Sigmoid colon (tissue), 7 donors: Measurements from ENCODE around the gene SOX15. TPM values are rescaled to one million over a fixed set of nuclear protein-coding genes. Genes with fewer than 3 reads are reported as not detected.

Experiments used
- DNase-seq: peaks from one replicate; pipeline ENCODE4 v3.0.0-alpha.2; 2019
- H3K27ac ChIP-seq, 4 donors: fragments of 200-600 bp; sonication (generic); one replicate each; pipeline ENCODE4 v1.5.1; 2016 to 2019; ENCODE audit warnings: mild to moderate bottlenecking in 1 of 4
- H3K27me3 ChIP-seq, 3 donors: fragments of 200-600 bp; sonication (generic); one replicate each; pipeline ENCODE4 v1.5.1; 2019; ENCODE audit warnings: mild to moderate bottlenecking in 1 of 3
- H3K36me3 ChIP-seq, 4 donors: fragments of 200-600 bp; sonication (generic); one replicate each; pipeline ENCODE4 v1.5.1; 2016 to 2019
- H3K4me1 ChIP-seq, 4 donors: fragments of 200-600 bp; sonication (generic); one replicate each; pipeline ENCODE4 v1.5.1; 2017 to 2019
- H3K4me3 ChIP-seq, 4 donors: fragments of 200-600 bp; sonication (generic); one replicate each; pipeline ENCODE4 v1.5.1; 2017 to 2019; ENCODE audit warnings: mild to moderate bottlenecking in 2 of 4, moderate library complexity in 1 of 4
- H3K9me3 ChIP-seq, 4 donors: fragments of 200-600 bp in 3 of 4; sonication (generic) in 3 of 4; one replicate each; pipeline versions ENCODE4 v1.5.1 to v1.6.1; 2013 to 2019
- CTCF ChIP-seq, 4 experiments: fragments of 450-650 bp in 3 of 4; fragments of 200-600 bp in 1 of 4; IDR thresholded peaks; one replicate each; pipeline ENCODE4 v1.5.1; 2016 to 2019; ENCODE audit warnings: antibody characterized with exemption in 4 of 4, mild to moderate bottlenecking in 3 of 4, moderate library complexity in 2 of 4
- EP300 ChIP-seq, 4 donors: sonication (generic); formaldehyde crosslinking; IDR thresholded peaks; one replicate each; pipeline ENCODE4 v1.6.1; 2017; ENCODE audit warnings: antibody characterized with exemption in 4 of 4
- POLR2A ChIP-seq, 2 donors: fragments of 450-650 bp; IDR thresholded peaks; one replicate each; pipeline ENCODE4 v1.6.1; 2016; ENCODE audit warnings: antibody characterized with exemption in 2 of 2, mild to moderate bottlenecking in 2 of 2, moderate library complexity in 2 of 2
- POLR2AphosphoS5 ChIP-seq, 4 donors: sonication (generic); formaldehyde crosslinking; IDR thresholded peaks; one replicate each; pipeline ENCODE4 v1.6.1; 2017; ENCODE audit warnings: antibody characterized with exemption in 4 of 4
- WGBS, 2 donors: extraction: QIAGEN DNeasy Blood & Tissue Kit; methylation state at CpG; one replicate each; pipeline ENCODE4 v1.1.7; 2013; 5-methylcytosine and 5-hydroxymethylcytosine counted together
- intact Hi-C: fragments of 100-400 bp; cut with DNase I; formaldehyde crosslinking; loops from one replicate; pipeline ENCODE4 v1.15.1; 2023
- polyA plus RNA-seq, 3 donors: library from polyadenylated mRNA; stranded (reverse); fragments of 200-250 nt; gene quantifications; one replicate each; pipeline ENCODE4 v1.2.3, GENCODE V29; 2013
- total RNA-seq, 4 donors: library from RNA; depleted of rRNA; stranded (reverse); fragments of >200 nt; gene quantifications; one replicate each; pipeline ENCODE4 v1.1.0, GENCODE V29; 2016
- donor health status: healthy with polysubstance abuse.
- donor health status: Bipolar disorder and iron deficiency.
- donor health status: healthy.

Gene SOX15
- total and polyA plus RNA-seq, 7 donors = 1.2 to 15.3 (median 4.8) TPM; not detected in 1

- H3K4me1 ChIP-seq = peaks cover 0 to 68% (median 60%) of the 10 kb centered on the region in 4 donors
- DNase-seq = peak; percentile 90
- WGBS, 2 donors = 9 to 18% methylated on average over 7 of the region's 7 CpGs
- intact Hi-C loops = no loop called here
- H3K27me3 ChIP-seq = no peaks in the 10 kb centered on the region
- H3K27ac ChIP-seq = peak within 1 kb of the TSS; percentile 91 to 92 (median 92)
- TF ChIP-seq POLR2AphosphoS5 (IDR thresholded peaks at IDR 0.05) (peak; percentile 47 to 80 (median 69)), EP300 (IDR thresholded peaks at IDR 0.05) (no peak), POLR2A (IDR thresholded peaks at IDR 0.05) (peak; percentile 31 to 46)
- H3K36me3 ChIP-seq = peaks cover 45 to 50% (median 48%) of the 10 kb centered on the region in 4 donors
- H3K4me3 ChIP-seq = peak within 1 kb of the TSS in 3 of 4 donors; percentile 14 to 40 (median 28)
- no peaks in the 10 kb centered on the region for H3K9me3 ChIP-seq
These were observed 10.7 kb downstream of the SOX15 start, which contains the start of gene CD68 for GRCh38 chr17:7579001-7579833. TSS of gene CD68 (plus strand) at chr17:7579638. CDS start at chr17:7579678, 40 bp downstream.

GRCh38 chr17:7577327-7578199, 12.3 kb downstream of the SOX15 start:
- intact Hi-C loops = no loop called here

GRCh38 chr17:7576432-7576937, 13.4 kb downstream of the SOX15 start:
- Histone ChIP-seq H3K9me3 (no peaks in the 10 kb centered on the region), H3K4me1 (peaks cover 0 to 59% (median 52%) of the 10 kb centered on the region in 4 donors), H3K36me3 (peaks cover 47 to 54% (median 50%) of the 10 kb centered on the region in 4 donors), H3K27ac (peak overlapping the region in 1 of 4 donors; percentile 97), H3K4me3 (no peak overlapping the region), H3K27me3 (no peaks in the 10 kb centered on the region)
- no peak for DNase-seq
- WGBS, 2 donors = 83 to 87% methylated on average over 14 of the region's 14 CpGs
- intact Hi-C loops = no loop called here
- no peak for TF ChIP-seq EP300 (IDR thresholded peaks at IDR 0.05)
- no peak for TF ChIP-seq POLR2A (IDR thresholded peaks at IDR 0.05)
- TF ChIP-seq CTCF (IDR thresholded peaks at IDR 0.05) = no peak
- no peak for TF ChIP-seq POLR2AphosphoS5 (IDR thresholded peaks at IDR 0.05)

More at GRCh38 chr17:7577327-7578199, 12.3 kb downstream of the SOX15 start:
- Histone ChIP-seq H3K9me3 (no peaks in the 10 kb centered on the region), H3K36me3 (peaks cover 47 to 54% (median 50%) of the 10 kb centered on the region in 4 donors), H3K4me1 (peaks cover 0 to 63% (median 56%) of the 10 kb centered on the region in 4 donors), H3K4me3 (no peak overlapping the region), H3K27me3 (no peaks in the 10 kb centered on the region), H3K27ac (peak overlapping the region in 2 of 4 donors; percentile 91 to 92)
- WGBS, 2 donors = 74 to 84% methylated on average over 17 of the region's 17 CpGs
- DNase-seq = no peak
- no peak for TF ChIP-seq EP300 (IDR thresholded peaks at IDR 0.05)
- TF ChIP-seq POLR2A (IDR thresholded peaks at IDR 0.05) = no peak
- TF ChIP-seq CTCF (IDR thresholded peaks at IDR 0.05) = no peak
- TF ChIP-seq POLR2AphosphoS5 (IDR thresholded peaks at IDR 0.05) = no peak

GRCh38 chr17:7575959-7576358, 13.9 kb downstream of the SOX15 start:
- Histone ChIP-seq H3K27ac (peak overlapping the region in 2 of 4 donors; percentile 97), H3K9me3 (no peaks in the 10 kb centered on the region), H3K4me3 (no peak overlapping the region), H3K4me1 (peaks cover 0 to 54% (median 49%) of the 10 kb centered on the region in 4 donors), H3K36me3 (peaks cover 49 to 59% (median 53%) of the 10 kb centered on the region in 4 donors), H3K27me3 (no peaks in the 10 kb centered on the region)
- TF ChIP-seq POLR2A (IDR thresholded peaks at IDR 0.05) (no peak), POLR2AphosphoS5 (IDR thresholded peaks at IDR 0.05) (no peak), CTCF (IDR thresholded peaks at IDR 0.05) (no peak), EP300 (IDR thresholded peaks at IDR 0.05) (no peak)
- WGBS, 2 donors = 69 to 79% methylated on average over 7 of the region's 7 CpGs
- intact Hi-C loops = no loop called here
- no peak for DNase-seq
